ENCODE measurements around the gene SATB2.

DNA sequence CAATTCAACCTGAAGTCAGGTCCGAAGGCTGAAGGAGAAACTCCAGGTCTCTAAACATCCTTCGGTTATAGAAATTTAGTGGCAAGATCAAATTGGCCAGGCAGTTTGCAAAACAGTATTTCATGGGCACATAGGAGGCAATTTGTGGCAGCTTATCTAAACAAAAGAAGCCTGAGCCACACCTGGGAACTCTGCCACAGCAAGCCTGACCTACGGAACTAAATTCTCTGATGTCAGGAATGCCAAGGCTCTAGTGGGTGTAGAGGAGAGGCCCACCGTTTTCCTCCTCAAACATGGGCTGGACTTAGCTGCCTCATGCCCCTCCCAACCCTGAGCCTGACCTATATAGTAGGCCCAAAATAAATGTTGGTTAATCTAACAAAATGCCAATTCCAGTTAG, 16.0 kb downstream of the SATB2 start:
- TF ChIP-seq CTCF (IDR thresholded peaks at IDR 0.05) (no peak), POLR2AphosphoS5 (IDR thresholded peaks at IDR 0.05) (no peak)

All from prostate gland (tissue), 2 donors.